Measurements from ENCODE around the gene ANKS3. TPM values are rescaled to one million over a fixed set of nuclear protein-coding genes. Genes with fewer than 3 reads are reported as not detected.
A peak's percentile ranks its signal among the peaks of the same experiment; 100 is the strongest.

The ANKS3 gene, protein sequence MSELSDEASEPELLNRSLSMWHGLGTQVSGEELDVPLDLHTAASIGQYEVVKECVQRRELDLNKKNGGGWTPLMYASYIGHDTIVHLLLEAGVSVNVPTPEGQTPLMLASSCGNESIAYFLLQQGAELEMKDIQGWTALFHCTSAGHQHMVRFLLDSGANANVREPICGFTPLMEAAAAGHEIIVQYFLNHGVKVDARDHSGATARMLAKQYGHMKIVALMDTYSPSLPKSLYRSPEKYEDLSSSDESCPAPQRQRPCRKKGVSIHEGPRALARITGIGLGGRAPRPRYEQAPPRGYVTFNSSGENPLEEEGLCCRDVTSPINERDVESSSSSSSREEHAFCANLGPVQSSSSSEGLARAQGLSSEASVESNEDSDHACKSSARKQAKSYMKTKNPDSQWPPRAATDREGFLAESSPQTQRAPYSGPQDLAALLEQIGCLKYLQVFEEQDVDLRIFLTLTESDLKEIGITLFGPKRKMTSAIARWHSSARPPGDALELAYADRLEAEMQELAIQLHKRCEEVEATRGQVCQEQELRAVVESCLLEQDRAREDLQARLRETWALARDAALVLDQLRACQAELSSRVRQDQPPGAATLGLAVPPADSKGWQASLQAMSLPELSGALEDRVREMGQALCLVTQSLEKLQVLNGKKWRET
- 26.1 TPM for total RNA-seq

DNA sequence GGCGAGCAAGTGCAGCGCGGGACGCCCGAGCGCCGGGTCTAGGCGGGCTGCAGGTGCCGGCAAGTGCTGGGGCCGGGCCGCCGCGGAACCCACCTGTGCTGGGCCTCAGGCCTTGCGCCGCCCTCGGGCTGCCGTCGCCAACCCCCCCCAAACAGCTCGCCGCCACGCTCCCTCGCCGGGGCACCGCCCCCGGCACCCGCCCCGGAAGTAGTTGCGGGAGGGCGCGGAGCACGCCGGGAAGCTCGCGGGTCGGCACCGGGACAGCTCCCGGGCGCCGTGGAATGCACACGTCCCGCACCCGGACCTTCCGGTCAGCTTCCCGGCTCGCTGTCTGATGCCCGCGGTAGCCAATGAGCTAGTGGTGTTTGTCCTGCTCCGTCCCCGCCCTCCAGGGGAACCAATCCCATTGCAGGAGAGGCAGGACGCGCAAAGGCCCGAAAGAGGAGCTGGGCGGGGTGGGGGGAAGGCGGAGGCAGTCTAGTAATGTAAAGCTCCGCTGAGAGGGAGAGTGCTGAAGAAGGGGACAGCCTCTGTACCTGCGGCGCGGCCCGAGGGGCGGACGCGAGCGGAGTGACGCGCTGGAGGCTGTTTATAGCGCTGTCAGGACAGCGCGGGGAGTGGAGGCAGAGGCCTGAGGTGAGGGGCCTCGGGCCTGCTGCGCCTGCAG is at the start of gene ANKS3, which contains the start of gene DNAAF8:
TSS of gene ANKS3 (minus strand) at position 209 of the 667 bp plus-strand sequence. CDS start 4,122 bp downstream, outside the sequence.
TSS of gene DNAAF8 (plus strand) at position 475 of the 667 bp plus-strand sequence. CDS start 1,978 bp downstream, outside the sequence.
- DNase-seq (ENCODE audit: low spot score in 2 of 2) (peak; percentile 95 to 97), FAIRE-seq (no peak)

DNA sequence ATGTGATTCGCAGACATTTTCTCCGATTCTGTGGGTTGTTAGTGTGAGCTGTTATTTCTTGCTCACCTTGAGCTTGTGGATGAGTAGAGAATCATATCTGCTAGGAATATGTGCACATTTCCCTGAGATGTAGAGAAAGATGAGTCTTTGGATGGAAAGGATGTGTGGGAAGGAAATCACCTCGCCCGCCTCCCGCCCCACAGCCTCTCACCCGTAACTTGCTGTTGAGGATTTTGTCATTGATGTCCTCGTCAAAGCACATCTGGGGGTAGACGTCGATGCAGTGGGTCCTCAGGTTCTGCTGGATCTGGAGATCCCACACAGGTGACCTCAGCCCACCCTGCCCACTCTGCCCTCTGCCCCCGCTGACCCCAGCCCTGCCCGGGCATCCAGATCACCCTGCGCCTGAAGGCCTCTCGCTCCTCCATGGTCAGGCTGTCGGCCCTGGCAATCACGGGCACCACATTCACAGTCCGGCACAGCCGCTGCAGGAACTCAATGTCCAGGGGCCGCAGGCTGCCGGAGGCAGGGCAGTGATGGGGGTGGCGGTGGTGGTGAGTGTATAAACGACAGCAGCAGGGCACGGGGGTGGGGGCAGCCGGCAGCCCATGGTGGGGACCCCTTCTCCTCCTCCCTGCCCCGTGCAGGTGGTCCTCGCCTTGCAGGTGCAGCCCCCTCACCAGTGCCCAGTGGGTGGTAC is 49.3 kb upstream of the ANKS3 start:
- FAIRE-seq: no peak

DNA sequence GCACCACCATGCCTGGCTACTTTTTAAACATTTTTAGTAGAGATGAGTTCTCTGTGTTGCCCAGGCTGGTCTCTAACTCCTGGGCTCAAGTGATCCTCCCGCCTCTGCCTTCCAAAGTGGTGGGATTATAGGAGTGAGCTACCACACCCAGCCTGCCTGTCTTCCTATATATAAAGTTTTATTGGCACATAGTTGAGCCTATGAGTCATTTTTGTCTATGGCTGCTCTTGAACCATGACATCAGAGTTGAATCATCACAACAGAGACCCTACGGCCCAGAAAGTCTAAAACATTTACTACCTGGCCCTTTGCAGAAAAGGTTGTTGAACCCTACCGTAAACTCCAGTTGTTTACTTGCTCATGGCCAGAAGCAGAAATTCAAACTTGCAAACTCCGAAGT is 46.2 kb upstream of the ANKS3 start:
- FAIRE-seq: no peak

More for the DNA sequence above, 49.3 kb upstream of the ANKS3 start:
- DNase-seq (ENCODE audit: low spot score in 2 of 2): no peak

DNA sequence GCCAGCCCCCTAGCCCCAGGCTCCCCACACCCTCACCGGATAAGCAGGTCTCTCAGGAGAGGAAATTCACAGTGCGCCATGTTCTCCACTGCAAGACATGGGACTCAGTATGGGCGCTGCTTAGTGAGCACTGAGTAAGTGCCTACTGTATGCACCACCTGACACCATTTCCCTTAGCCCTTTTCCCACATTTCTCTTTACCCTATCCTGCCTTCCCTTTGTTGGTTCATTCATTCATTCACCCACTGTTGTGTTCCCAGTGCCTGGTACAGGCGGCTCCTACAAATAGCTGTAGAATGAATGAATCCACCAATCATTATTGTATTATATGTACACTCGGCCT is 44.0 kb upstream of the ANKS3 start:
- DNase-seq (ENCODE audit: low spot score in 2 of 2) (no peak), FAIRE-seq (no peak)

More for the DNA sequence above, 46.2 kb upstream of the ANKS3 start:
- DNase-seq (ENCODE audit: low spot score in 2 of 2): no peak

DNA sequence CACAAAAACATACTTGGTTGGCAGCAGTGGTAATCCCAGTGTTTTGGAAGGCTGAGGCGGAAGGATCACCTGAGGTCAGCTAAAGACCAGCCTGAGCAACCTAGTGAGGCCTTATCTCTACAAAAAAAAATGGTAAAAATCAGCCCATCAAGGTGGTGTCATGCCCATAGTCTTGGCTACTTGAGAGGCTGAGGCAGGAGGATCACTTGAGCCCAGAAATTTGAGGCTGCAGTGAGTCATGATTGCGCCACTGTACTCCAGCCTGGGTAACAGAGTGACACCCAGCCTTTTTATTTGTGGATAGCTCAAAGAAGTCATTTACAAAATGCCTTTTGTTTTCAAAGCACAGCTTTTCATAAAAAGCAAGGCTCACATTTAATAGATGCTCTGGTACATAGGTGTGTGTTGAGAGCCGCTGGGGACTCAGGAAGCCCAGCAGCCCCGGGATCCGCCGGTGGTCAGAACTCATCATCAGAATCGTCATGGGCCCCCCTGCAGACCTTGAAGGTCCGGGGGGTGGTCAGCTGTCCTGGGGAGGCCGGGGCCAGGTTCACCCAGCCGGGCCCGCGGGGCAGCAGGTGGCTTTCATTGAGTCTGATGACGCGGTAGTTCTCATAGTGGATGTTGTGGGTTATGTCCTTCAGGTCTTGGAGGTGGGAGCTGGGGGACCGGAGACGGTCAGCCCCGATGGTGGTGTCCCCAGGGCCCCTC is 43.4 kb upstream of the ANKS3 start:
- FAIRE-seq (no peak), DNase-seq (ENCODE audit: low spot score in 2 of 2) (no peak)

DNA sequence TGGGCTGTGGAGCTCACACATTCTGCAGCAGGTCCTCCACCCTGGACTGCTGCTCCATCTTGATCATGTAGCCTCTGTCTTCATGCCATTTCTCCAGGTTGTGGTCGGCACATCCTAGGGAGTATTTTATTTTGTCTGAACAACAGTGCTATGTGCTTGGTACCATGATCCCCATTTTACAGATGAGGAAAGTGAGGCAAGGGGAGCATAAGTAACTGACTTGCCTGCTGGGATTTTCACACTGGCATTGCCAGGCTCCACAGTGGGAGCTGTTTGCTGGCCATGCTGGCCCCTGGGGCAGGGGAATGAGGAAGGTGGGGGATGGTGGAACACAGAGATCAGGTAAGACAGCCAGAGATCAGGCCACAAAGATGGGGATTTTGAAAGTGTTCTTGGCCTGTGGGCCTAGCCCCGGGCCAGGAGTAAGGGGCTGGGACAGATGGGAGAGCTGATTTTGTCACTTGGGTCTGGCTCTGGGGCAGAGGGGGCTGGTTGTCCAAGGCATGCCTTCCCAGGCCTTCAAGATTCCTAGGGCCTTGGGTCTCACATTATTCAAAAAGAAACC is 42.2 kb upstream of the ANKS3 start:
- FAIRE-seq: no peak
- no peak for DNase-seq (ENCODE audit: low spot score in 2 of 2)

DNA sequence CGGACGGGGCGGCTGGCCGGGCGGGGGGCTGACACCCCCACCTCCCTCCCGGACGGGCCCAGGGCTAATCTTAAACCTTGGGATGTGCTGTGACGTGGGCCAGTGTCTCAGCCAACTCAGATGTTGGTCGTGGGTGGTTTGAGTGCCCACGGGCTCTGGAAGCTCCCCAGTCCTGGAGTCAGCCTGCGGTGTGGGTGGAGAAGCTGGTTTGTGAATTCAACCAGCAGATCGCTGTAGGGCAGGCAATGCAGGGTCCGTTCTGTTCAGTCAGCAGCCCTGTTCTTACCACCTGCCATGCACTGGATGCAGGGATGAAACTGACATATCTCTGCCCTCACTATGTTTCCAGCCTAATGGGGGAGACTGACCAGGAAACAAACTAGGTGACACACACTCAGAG is 40.9 kb upstream of the ANKS3 start:
- FAIRE-seq: no peak
- DNase-seq (ENCODE audit: low spot score in 2 of 2): peak in 1 of 2 donors; percentile 39

DNA sequence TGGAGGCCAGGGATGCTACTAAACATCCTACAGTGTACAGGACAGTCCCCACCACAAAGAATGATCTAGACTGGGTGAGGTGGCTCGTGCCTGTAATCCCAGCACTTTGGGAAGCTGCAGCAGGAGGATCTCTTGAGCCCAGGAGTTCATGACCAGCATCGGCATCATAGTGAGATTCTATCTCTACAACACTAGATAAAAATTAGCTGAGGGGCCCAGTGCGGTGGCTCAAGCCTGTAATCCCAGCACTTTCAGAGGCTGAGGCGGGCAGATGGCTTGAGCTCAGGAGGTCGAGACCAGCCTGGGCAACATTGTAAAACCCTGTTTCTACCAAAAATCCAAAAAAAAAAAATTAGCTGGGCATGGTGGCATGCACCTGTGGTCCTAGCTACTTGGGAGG is 38.3 kb upstream of the ANKS3 start:
- FAIRE-seq: no peak
- no peak for DNase-seq (ENCODE audit: low spot score in 2 of 2)

DNA sequence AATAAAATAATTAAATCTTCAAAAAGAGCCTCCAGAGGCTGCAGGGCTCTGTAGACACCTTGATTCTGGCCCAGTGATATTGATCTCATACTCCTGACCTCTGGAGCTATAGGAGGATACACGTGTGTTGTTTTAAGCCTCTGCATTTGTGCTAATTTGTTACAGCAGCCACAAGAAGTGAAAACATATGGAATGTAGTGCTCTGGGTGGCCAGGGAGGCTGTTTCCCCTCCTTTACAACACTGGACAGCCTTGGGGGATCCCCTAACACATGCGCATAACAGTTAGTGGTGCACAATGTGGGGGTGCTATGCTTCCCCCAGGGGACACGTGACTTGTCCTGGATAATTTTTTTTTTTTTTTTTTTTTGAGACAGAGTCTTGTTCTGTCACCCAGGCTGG is 37.6 kb upstream of the ANKS3 start:
- no peak for FAIRE-seq
- no peak for DNase-seq (ENCODE audit: low spot score in 2 of 2)

DNA sequence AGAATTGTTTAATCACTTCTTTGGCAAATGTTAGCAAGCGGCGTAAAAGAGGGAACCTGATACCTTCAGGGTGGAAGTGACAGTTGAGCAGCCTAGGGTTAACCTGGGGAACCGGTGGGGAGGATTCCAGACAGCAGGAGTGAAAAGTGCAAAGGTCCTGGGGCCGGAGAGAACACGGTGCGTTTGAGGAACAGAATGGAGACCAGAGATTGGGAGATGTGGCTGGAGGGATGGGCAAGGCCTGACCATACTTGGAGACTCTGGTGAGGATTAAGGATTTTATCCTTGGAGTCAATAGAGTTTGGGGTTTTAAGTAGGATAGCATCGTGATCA is 35.2 kb upstream of the ANKS3 start:
- FAIRE-seq: no peak

DNA sequence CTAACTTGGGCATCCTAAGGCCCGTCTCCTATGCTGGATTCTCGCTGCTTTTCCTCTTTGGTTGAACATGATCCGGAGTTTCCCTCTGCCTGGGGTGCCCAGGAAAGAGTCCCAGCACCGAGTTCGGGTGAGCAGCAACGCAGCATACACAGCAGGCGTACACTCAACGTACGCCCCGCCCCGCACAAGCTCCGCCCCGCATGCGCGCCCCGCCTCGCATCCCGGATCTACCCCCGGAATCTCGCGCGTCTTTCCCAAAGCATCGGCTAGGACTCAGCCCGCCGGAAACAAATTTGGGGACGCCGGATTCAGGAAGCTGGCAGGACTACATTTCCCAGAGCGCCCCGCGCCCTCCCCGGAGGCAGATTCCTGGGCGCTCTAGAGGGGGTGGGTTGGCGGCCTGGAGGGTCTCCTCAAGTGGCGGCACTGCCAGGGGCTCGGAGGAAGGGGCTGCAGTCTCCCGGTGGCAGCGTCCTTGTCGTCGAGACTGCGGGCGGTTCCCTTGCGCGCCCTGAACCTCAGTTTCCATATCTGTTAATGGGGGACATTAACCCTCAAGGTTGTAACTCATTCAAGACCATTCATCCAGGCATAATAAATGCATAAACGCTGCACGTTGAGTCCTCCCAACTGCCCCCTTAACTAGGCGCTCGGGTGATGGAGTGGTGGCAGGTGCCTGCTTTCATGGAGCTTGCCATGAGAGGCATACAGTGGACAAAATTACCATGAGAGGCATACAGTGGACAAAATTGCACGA is 34.7 kb upstream of the ANKS3 start:
- peak; percentile 94 for DNase-seq (ENCODE audit: low spot score in 2 of 2)
- FAIRE-seq: no peak

More for the DNA sequence above, 35.2 kb upstream of the ANKS3 start:
- DNase-seq (ENCODE audit: low spot score in 2 of 2): no peak

DNA sequence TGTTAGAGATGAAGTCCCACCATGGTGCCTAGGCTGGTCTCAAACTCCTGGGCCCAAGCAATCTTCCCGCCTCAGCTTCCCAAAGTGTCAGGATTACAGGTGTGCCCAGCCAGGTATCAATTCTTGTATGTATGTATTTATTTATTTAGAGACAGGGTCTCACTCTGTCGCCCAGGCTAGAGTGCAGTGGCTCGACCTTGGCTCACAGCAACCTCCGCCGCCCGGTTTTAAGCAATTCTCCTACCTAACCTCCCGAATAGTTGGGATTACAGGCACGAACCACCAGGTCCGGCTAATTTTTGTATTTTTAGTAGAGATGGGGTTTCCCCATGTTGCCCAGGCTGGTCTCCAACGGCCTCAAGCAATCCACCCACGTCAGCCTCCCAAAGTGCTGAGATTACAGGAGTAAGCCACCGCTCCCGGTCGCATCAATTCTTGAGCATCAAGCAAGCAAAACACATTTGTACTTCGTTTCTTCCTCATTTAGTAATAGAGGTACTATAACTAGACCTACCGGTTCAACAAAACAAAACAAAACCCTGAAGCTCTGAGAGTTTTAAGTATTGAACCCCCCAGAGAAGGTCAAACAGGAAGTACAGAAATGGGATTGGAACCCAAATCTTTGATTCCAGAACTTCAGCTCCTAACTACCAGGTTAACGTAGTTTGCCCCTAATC is 33.9 kb upstream of the ANKS3 start:
- FAIRE-seq: no peak
- no peak for DNase-seq (ENCODE audit: low spot score in 2 of 2)

DNA sequence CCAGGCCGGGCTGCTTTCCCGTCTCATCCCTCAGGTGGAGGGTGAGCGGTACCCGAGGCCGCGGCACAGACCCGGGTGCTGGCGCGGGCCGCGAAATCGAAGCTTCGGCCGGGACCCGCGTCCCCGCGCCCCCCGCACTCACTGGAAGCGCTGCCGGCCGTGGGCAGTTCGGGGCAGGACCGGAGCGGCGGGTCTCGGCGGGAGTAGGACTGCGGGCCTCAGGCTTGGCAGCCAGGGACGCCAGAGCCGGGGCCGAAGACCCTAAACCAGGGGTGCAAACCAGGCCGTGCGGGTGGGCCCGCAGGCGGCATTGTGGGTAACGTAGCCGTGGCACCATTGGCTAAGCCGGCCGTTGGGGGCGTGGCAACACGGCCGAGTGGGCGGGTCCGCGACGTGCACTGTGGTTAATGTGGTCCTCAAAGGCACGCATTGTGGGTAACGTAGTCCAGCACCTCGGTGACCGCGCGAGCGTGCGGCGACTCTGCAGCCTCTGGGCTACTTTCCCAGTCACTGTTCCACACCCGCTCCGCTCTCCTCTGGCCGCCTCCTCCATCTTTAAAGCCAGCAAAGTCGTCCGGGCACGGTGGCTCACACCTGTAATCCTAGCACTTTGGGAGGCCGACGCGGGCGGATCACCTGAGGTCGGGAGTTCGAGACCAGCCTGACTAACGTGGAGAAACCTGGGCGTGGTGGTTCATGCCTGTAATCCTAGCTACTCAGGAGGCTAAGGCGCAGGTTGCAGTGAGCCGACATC is 33.0 kb upstream of the ANKS3 start, which contains the start of gene ZNF500:
TSS of gene ZNF500 (minus strand) at position 288 of the 754 bp plus-strand sequence. CDS start 1,184 bp downstream, outside the sequence.
- FAIRE-seq: no peak
- DNase-seq (ENCODE audit: low spot score in 2 of 2): peak; percentile 96 to 97

DNA sequence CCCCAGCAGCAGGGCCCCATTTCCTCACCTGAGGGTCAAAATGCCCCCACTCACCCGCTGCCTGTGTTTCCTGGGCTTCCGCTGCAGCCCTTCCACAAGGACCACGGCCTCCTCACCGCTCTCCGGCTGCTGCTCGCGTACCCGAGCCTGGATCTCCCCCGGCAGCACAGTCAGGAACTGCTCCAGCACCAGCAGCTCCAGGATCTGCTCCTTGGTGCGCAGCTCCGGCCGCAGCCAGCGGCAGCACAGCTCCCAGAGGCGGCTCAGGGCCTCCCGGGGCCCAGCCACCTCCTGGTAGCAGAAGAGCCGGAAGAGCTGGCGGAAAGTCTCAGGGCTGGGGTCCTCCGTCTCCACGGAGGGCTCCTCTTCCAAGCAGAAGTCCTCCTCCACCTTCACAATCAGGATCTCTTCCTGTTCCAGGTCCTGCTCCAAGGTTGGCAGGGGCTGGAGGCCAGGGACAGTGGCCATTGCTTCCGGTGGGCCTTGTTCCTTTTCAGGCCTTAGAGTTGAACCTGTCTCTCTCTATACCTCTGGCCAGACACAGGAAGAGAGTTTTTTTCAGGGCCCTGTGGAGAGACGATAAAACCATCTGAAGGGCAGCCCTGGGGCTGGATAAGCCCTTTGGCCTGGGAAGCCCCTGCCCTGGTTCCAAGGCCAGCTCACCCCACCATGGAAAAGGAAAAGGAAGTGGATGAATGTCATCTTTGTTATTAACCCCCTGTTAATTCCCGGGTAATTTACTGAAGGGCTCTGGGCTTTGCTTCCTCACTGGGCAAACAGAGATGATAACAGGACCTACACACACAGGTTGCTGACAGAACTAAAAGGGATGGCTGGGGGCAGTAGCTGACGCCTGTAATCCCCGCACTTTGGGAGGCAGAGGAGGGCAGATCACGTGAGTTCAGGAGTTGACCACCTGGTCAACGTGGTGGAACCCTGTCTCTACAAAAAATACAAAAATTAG is 31.7 kb upstream of the ANKS3 start:
- FAIRE-seq (no peak), DNase-seq (ENCODE audit: low spot score in 2 of 2) (no peak)

DNA sequence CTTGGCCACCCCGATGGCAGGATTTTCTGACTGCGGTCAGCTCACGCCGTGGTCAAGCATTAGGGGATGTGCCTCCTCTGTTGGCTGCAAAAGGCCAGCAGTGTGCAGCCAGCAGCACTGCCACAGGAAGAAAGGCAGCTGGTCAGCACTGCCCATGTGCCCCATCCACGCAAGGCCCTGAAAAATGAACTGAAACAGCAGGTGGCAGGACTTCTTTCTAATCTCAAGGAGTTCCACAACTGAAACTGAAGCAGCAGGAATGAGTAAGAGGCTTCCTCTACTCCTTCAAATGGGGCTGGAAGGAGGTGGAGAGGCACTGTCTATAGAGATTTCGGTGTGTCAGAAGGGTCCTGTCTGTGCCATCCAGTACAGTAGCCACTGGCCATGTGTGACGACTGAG is 29.7 kb upstream of the ANKS3 start:
- DNase-seq (ENCODE audit: low spot score in 2 of 2) (no peak), FAIRE-seq (no peak)

DNA sequence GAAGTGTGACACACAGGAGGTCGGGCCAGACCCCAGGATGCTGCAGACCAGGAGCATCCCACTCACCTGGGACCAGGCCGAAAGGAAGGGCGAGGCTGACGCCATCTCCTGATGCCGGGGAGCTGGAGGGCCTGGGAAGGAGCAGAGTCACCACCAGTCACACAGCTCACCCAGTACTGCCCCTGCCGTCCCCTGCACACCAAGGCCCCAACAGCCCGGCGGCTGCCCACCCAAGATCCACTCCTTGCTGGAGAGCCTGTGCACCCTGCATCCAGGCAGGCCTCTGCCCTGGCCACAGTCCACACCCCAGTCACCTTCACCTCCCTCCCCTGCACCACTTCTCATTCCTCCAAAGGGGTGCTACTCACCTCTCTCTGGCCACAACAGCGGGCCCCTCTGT is 28.1 kb upstream of the ANKS3 start:
- DNase-seq (ENCODE audit: low spot score in 2 of 2): no peak
- no peak for FAIRE-seq
